Glutamatergic neuron (in vitro differentiated cells): ENCODE measurements around the gene NMUR1. TPM values are rescaled to one million over a fixed set of nuclear protein-coding genes. Genes with fewer than 3 reads are reported as not detected.
A peak's percentile ranks its signal among the peaks of the same experiment; 100 is the strongest.

ENCODE experiments used
- DNase-seq: peaks from one replicate; pipeline ENCODE4 v3.0.0; 2022
- H3K27ac Mint-ChIP-seq: one replicate; pipeline ENCODE4 v1.8.0; 2020; ENCODE audit warnings: mild to moderate bottlenecking, mixed read lengths, inconsistent platforms; ENCODE audit not compliant: unreplicated experiment
- H3K27me3 Mint-ChIP-seq: one replicate; pipeline ENCODE4 v1.8.0; 2020; ENCODE audit warnings: mild to moderate bottlenecking, moderate library complexity, mixed read lengths, inconsistent platforms; ENCODE audit not compliant: unreplicated experiment
- H3K36me3 Mint-ChIP-seq: one replicate; pipeline ENCODE4 v1.8.0; 2020; ENCODE audit warnings: mild to moderate bottlenecking, mixed read lengths, inconsistent platforms; ENCODE audit not compliant: unreplicated experiment
- H3K4me1 Mint-ChIP-seq: one replicate; pipeline ENCODE4 v1.8.0; 2020; ENCODE audit warnings: mild to moderate bottlenecking, low read depth, mixed read lengths, inconsistent platforms; ENCODE audit not compliant: unreplicated experiment
- H3K4me3 Mint-ChIP-seq: one replicate; pipeline ENCODE4 v1.8.0; 2020; ENCODE audit warnings: mild to moderate bottlenecking, mixed read lengths, inconsistent platforms; ENCODE audit not compliant: unreplicated experiment
- H3K9me3 Mint-ChIP-seq: one replicate; pipeline ENCODE4 v1.8.0; 2020; ENCODE audit warnings: mild to moderate bottlenecking, moderate library complexity, mixed read lengths, inconsistent platforms; ENCODE audit not compliant: unreplicated experiment
- total RNA-seq: library from RNA; stranded (reverse); fragmentation: NEBNext Ultra II Directional; extraction: Animal tissue kit (Norgen Biotek cat#: 25700); gene quantifications from one replicate; pipeline ENCODE4 v1.2.1, GENCODE V29; 2021; ENCODE audit not compliant: unreplicated experiment
- TF ChIP-seq, protein P1 (sequence below): fragments of 200-600 bp; sonication (generic); IDR thresholded peaks from one replicate; pipeline ENCODE4 v1.5.0; 2021; ENCODE audit not compliant: partially characterized antibody, unreplicated experiment

Gene NMUR1
- total RNA-seq, 1 donor from 2014 or later: 0.32 TPM

DNA sequence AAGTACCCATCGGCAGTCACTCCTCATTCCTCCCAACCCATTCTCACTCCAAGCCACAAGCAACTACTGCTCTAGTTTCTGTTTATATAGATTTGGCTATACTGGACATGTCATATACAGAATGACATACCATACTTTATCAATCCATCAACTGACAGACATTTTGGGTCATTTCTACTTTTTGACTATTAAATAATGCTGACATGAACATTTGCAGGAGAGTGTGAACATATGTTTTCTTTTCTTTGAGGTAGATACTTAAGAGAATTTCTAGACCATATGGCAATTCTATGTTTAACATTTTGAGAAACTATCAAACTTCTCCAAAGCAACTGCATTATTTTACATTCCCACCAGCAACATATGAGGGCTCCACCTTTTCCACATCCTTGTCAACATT lies 32.6 kb downstream of the NMUR1 start:
- DNase-seq: no peak
- Mint-ChIP-seq H3K9me3 (no peaks in the 10 kb centered on the region), H3K27me3 (no peaks in the 10 kb centered on the region), H3K36me3 (no peaks in the 10 kb centered on the region), H3K4me1 (no peaks in the 10 kb centered on the region), H3K4me3 (no peak overlapping the region), H3K27ac (no peak overlapping the region)
- TF ChIP-seq, protein P1, sequence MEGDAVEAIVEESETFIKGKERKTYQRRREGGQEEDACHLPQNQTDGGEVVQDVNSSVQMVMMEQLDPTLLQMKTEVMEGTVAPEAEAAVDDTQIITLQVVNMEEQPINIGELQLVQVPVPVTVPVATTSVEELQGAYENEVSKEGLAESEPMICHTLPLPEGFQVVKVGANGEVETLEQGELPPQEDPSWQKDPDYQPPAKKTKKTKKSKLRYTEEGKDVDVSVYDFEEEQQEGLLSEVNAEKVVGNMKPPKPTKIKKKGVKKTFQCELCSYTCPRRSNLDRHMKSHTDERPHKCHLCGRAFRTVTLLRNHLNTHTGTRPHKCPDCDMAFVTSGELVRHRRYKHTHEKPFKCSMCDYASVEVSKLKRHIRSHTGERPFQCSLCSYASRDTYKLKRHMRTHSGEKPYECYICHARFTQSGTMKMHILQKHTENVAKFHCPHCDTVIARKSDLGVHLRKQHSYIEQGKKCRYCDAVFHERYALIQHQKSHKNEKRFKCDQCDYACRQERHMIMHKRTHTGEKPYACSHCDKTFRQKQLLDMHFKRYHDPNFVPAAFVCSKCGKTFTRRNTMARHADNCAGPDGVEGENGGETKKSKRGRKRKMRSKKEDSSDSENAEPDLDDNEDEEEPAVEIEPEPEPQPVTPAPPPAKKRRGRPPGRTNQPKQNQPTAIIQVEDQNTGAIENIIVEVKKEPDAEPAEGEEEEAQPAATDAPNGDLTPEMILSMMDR: no peak

DNA sequence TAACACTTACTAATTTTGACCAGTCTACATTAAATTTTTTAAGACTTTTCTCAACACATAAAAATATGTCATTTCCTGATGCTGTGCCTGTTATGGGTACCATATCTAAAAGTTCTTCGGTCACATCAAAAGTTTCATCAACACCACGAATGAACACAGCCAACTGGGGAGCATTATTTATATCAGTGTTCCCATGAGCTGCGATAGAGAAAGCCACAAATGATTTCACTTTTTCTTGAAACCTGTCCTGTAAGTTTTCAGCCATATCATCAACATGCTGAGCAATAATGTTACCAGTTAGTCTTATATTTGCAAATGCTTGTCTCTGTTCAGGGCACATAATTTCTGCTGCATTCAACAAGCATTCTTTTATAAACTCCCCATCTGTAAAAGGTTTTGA lies 35.6 kb downstream of the NMUR1 start:
- H3K27me3 Mint-ChIP-seq: peaks cover 1% of the 10 kb centered on the region
- no peak for DNase-seq
- TF ChIP-seq, protein P1: no peak
- H3K27ac Mint-ChIP-seq: no peak overlapping the region
- no peaks in the 10 kb centered on the region for H3K9me3 Mint-ChIP-seq
- peaks cover 4% of the 10 kb centered on the region for H3K4me1 Mint-ChIP-seq
- H3K4me3 Mint-ChIP-seq: no peak overlapping the region
- H3K36me3 Mint-ChIP-seq: no peaks in the 10 kb centered on the region

DNA sequence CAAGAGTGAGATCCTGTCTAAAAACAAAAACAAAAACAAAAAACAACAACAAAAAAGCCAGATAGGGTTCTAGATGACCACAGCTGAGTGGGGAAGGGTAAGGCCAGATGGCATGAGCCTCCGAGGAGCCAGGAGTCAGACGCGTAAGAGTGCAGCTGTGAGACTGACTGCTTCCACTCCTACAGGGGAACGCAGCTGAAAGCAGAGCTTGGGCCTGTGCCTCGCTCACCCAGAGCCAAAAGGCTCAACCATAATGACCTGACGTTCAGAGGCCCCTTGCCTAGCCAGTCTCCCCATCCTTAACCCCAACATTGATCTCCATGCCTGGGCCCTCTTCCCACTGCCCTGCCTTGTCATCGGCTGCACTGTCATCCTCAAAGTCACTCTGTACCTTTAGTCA lies 39.4 kb downstream of the NMUR1 start:
- Mint-ChIP-seq H3K9me3 (peaks cover 2% of the 10 kb centered on the region), H3K27me3 (peaks cover 8% of the 10 kb centered on the region), H3K36me3 (peaks cover 9% of the 10 kb centered on the region), H3K27ac (peak overlapping the region; percentile 25), H3K4me3 (no peak overlapping the region), H3K4me1 (peaks cover 4% of the 10 kb centered on the region)
- DNase-seq: peak; percentile 28
- TF ChIP-seq, protein P1: no peak

DNA sequence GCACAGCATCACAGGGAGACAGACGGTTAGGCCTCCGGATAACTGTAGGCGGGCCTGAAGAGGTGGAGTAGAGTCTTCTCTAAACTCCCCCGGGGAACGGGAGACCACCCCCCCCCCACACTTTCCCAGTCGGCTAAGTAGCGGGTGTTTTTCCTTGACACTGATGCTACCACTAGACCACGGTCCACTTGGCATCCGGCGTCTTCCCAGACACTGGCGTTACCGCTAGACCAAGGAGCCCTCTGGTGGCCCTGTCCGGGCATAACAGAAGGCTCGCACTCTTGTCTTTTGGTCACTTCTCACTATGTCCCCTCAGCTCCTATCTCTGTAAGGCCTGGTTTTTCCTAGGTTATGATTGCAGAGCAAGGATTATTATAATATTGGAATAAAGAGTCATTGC lies 40.3 kb downstream of the NMUR1 start:
- H3K4me1 Mint-ChIP-seq: peaks cover 4% of the 10 kb centered on the region
- peak; percentile 61 for DNase-seq
- peaks cover 2% of the 10 kb centered on the region for H3K9me3 Mint-ChIP-seq
- H3K27ac Mint-ChIP-seq: no peak overlapping the region
- peaks cover 8% of the 10 kb centered on the region for H3K27me3 Mint-ChIP-seq
- H3K4me3 Mint-ChIP-seq: no peak overlapping the region
- TF ChIP-seq, protein P1: peak; percentile 35
- peaks cover 9% of the 10 kb centered on the region for H3K36me3 Mint-ChIP-seq

DNA sequence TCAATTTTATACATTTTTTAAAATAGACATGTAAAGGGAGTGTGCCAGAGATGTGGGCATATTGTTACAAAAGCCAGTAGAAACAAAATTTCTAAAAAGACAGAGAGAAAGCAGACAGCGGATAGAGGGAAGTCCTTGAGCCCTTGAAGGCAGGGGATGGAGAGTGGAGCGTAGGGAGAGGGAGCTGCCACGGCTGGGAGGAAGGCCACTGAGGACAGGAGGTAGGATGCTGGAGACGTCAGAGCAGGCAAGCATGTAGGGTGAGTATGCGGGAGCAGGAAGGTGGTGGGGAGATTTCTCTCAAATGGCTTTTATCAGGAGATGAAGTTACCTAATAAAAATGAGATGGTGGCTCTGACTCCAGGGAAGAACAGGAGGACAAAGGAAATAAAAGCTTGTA lies 41.9 kb downstream of the NMUR1 start:
- no peak overlapping the region for H3K27ac Mint-ChIP-seq
- H3K4me1 Mint-ChIP-seq: peaks cover 4% of the 10 kb centered on the region
- H3K27me3 Mint-ChIP-seq: peaks cover 8% of the 10 kb centered on the region
- DNase-seq: no peak
- no peak overlapping the region for H3K4me3 Mint-ChIP-seq
- peaks cover 2% of the 10 kb centered on the region for H3K9me3 Mint-ChIP-seq
- peaks cover 9% of the 10 kb centered on the region for H3K36me3 Mint-ChIP-seq
- TF ChIP-seq, protein P1: no peak
